Trophoblast cell (in vitro differentiated cells and primary cell): ENCODE data around the gene TBCA.

Experiments used
- DNase-seq, 2 donors: peaks; one replicate each; pipeline ENCODE4 v3.0.0-alpha.2; 2016
- H2AFZ ChIP-seq: 2 replicates; pipeline ENCODE4 v1.6.1; 2013; ENCODE audit warnings: low read length, moderate library complexity, mild to moderate bottlenecking; ENCODE audit not compliant: insufficient read depth, poor library complexity
- H2AK5ac ChIP-seq: 2 replicates; pipeline ENCODE4 v1.6.1; 2013; ENCODE audit warnings: mild to moderate bottlenecking, low read length
- H2BK120ac ChIP-seq: 2 replicates; pipeline ENCODE4 v1.6.1; 2013; ENCODE audit warnings: low read length, mild to moderate bottlenecking, moderate library complexity; ENCODE audit not compliant: insufficient read depth, poor library complexity
- H2BK12ac ChIP-seq: 2 replicates; pipeline ENCODE4 v1.6.1; 2013; ENCODE audit warnings: mild to moderate bottlenecking, low read length, moderate library complexity
- H2BK5ac ChIP-seq: 2 replicates; pipeline ENCODE4 v1.6.1; 2013; ENCODE audit warnings: low read length, low read depth, moderate library complexity, mild to moderate bottlenecking; ENCODE audit not compliant: poor library complexity
- H3K14ac ChIP-seq: 2 replicates; pipeline ENCODE4 v1.6.1; 2013; ENCODE audit warnings: mild to moderate bottlenecking, low read length
- H3K18ac ChIP-seq: 2 replicates; pipeline ENCODE4 v1.6.1; 2013; ENCODE audit warnings: mild to moderate bottlenecking, low read length
- H3K23ac ChIP-seq: 2 replicates; pipeline ENCODE4 v1.6.1; 2013; ENCODE audit warnings: low read length
- H3K27ac ChIP-seq: 2 replicates; pipeline ENCODE4 v1.5.1; 2013; ENCODE audit warnings: low read depth, mild to moderate bottlenecking, inconsistent platforms, low read length, moderate library complexity
- H3K27me3 ChIP-seq: 2 replicates; pipeline ENCODE4 v1.6.1; 2013; ENCODE audit warnings: inconsistent platforms, mild to moderate bottlenecking, low read length, moderate library complexity; ENCODE audit not compliant: insufficient read depth
- H3K36me3 ChIP-seq, 2 experiments: 1 replicate in 1 of 2; 2 replicates in 1 of 2; pipeline ENCODE4 v1.6.1; 2013; ENCODE audit warnings: low read length in 2 of 2, mild to moderate bottlenecking in 2 of 2, moderate library complexity in 1 of 2; ENCODE audit not compliant: insufficient read depth in 2 of 2, control insufficient read depth in 1 of 2
- H3K4ac ChIP-seq: 2 replicates; pipeline ENCODE4 v1.6.1; 2013; ENCODE audit warnings: low read depth, mild to moderate bottlenecking, low read length, moderate library complexity
- H3K4me1 ChIP-seq, 2 experiments: 1 replicate in 1 of 2; 2 replicates in 1 of 2; pipeline ENCODE4 v1.6.1; 2013; ENCODE audit warnings: low read length in 2 of 2, mild to moderate bottlenecking in 2 of 2, moderate library complexity in 1 of 2; ENCODE audit not compliant: insufficient read depth in 2 of 2, control insufficient read depth in 1 of 2
- H3K4me2 ChIP-seq: 2 replicates; pipeline ENCODE4 v1.6.1; 2013; ENCODE audit warnings: inconsistent platforms, mild to moderate bottlenecking, low read length, moderate library complexity
- H3K4me3 ChIP-seq: 2 replicates; pipeline ENCODE4 v1.5.1; 2013; ENCODE audit warnings: mild to moderate bottlenecking, low read depth, low read length, inconsistent platforms
- H3K79me1 ChIP-seq: one replicate; pipeline ENCODE4 v1.6.1; 2013; ENCODE audit warnings: low read length
- H3K79me2 ChIP-seq: 2 replicates; pipeline ENCODE4 v1.6.1; 2013; ENCODE audit warnings: low read length, mild to moderate bottlenecking; ENCODE audit not compliant: control insufficient read depth, insufficient read depth, poor library complexity
- H3K9ac ChIP-seq: 2 replicates; pipeline ENCODE4 v1.6.1; 2013; ENCODE audit warnings: mild to moderate bottlenecking, low read length
- H3K9me3 ChIP-seq: 2 replicates; pipeline ENCODE4 v1.6.1; 2013; ENCODE audit warnings: low read depth, mild to moderate bottlenecking, control low read depth, inconsistent platforms, low read length; ENCODE audit not compliant: insufficient read depth
- H4K12ac ChIP-seq: 2 replicates; pipeline ENCODE4 v1.6.1; 2013; ENCODE audit warnings: low read depth, mild to moderate bottlenecking, low read length, moderate library complexity
- H4K8ac ChIP-seq: 2 replicates; pipeline ENCODE4 v1.6.1; 2013; ENCODE audit warnings: low read depth, mild to moderate bottlenecking, low read length, moderate library complexity
- H4K91ac ChIP-seq: one replicate; pipeline ENCODE4 v1.6.1; 2013; ENCODE audit warnings: low read depth, mild to moderate bottlenecking, low read length, moderate library complexity
- WGBS: extraction: QIAGEN DNeasy Blood & Tissue Kit; methylation state at CpG from one replicate; pipeline ENCODE4 v1.1.7; 2013; ENCODE audit warnings: missing lambda C conversion rate; ENCODE audit not compliant: insufficient read length, insufficient coverage; ENCODE audit errors: extremely low coverage; 5-methylcytosine and 5-hydroxymethylcytosine counted together

Gene TBCA

GRCh38 chr5:77718934-77719610, 57.1 kb downstream of the TBCA start:
- Histone ChIP-seq H4K12ac (no peak overlapping the region), H3K27ac (no peak overlapping the region), H3K9ac (no peak overlapping the region), H3K9me3 (no peaks in the 10 kb centered on the region), H3K4ac (peak overlapping the region; percentile 40), H2BK12ac (no peak overlapping the region), H3K79me2 (peaks cover 2% of the 10 kb centered on the region), H3K4me2 (no peak overlapping the region), H3K18ac (no peak overlapping the region), H2BK120ac (no peak overlapping the region), H3K14ac (no peak overlapping the region), H3K4me3 (no peak overlapping the region), H3K4me1 (no peaks in the 10 kb centered on the region), H3K36me3 (no peaks in the 10 kb centered on the region), H2AK5ac (no peak overlapping the region), H3K23ac (no peak overlapping the region), H4K8ac (no peak overlapping the region), H2BK5ac (no peak overlapping the region), H2AFZ (no peak overlapping the region), H4K91ac (no peak overlapping the region), H3K27me3 (no peaks in the 10 kb centered on the region), H3K79me1 (no peaks in the 10 kb centered on the region)
- DNase-seq: no peak
- WGBS: no CpG with 5 or more reads among the region's 6 CpGs

DNA sequence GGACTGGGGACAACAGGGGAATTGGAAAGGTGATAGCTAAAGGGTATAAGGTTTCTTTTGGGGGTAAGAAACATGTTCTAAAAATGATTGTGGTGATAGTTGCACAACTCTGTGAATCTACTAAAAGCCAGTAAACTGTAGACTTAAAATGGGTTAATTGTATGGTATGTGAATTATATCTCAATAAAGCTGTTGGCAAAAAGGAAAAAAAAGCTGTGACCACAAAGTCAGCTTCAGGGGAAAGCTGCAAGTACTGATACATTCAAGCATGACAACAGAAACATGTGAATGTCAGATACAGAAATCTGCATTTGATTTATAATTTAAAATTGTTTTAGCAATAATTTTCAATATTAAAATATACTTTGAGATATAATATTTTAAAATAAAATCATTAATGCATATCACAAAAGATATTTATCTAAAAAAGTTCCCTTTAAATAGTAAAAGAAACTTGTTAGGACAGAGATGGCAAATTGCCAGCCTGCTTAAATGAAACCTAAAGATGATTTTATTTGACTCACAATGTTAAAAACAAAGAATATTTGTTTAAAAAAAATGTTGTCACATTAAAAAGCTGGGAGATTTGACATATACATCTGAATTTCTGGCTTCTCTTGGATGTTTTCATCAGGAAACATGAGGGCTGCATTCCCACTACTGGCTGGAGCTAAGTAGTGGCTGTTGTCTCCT, 66.0 kb downstream of the TBCA start:
- no peak overlapping the region for H3K9ac ChIP-seq
- H2AFZ ChIP-seq: no peak overlapping the region
- no peak overlapping the region for H4K8ac ChIP-seq
- H3K79me1 ChIP-seq: no peaks in the 10 kb centered on the region
- no peaks in the 10 kb centered on the region for H3K4me1 ChIP-seq
- no peak overlapping the region for H3K4me3 ChIP-seq
- no peaks in the 10 kb centered on the region for H3K79me2 ChIP-seq
- no peak overlapping the region for H2BK5ac ChIP-seq
- H4K91ac ChIP-seq: no peak overlapping the region
- no peak overlapping the region for H2AK5ac ChIP-seq
- no peak overlapping the region for H3K4me2 ChIP-seq
- H3K14ac ChIP-seq: no peak overlapping the region
- no peaks in the 10 kb centered on the region for H3K9me3 ChIP-seq
- H3K18ac ChIP-seq: no peak overlapping the region
- DNase-seq: no peak
- no peak overlapping the region for H2BK120ac ChIP-seq
- H3K27me3 ChIP-seq: no peaks in the 10 kb centered on the region
- peaks cover 9 to 14% of the 10 kb centered on the region in 2 experiments for H3K36me3 ChIP-seq
- no peak overlapping the region for H3K4ac ChIP-seq
- no peak overlapping the region for H4K12ac ChIP-seq
- no peak overlapping the region for H2BK12ac ChIP-seq
- no peak overlapping the region for H3K27ac ChIP-seq
- H3K23ac ChIP-seq: no peak overlapping the region

DNA sequence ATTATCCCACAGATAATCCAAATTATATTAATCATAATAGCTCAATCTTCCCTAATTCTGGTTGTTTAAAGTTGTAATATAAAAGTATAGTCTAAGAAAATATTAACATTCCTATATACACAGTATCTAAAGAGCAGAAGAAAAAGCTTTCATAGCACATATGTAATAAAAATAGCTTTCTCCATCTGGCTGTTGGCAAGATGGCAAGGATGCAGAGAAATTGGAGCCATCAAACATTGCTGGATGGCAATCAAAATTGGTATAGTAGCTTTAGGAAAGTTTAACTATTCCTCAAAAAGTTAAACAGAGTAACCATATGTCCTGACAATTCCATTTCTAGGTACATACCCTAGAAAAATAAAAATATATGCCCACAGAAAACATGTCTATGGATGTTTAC, 66.8 kb downstream of the TBCA start:
- H3K9ac ChIP-seq: no peak overlapping the region
- no peak overlapping the region for H2BK12ac ChIP-seq
- no peak for DNase-seq
- no peak overlapping the region for H3K14ac ChIP-seq
- H3K79me2 ChIP-seq: no peaks in the 10 kb centered on the region
- no peak overlapping the region for H2AFZ ChIP-seq
- H3K9me3 ChIP-seq: no peaks in the 10 kb centered on the region
- H4K8ac ChIP-seq: no peak overlapping the region
- H2BK5ac ChIP-seq: no peak overlapping the region
- no peak overlapping the region for H3K4ac ChIP-seq
- H4K91ac ChIP-seq: no peak overlapping the region
- H2BK120ac ChIP-seq: no peak overlapping the region
- no peak overlapping the region for H2AK5ac ChIP-seq
- no peak overlapping the region for H3K27ac ChIP-seq
- no peaks in the 10 kb centered on the region for H3K4me1 ChIP-seq
- H3K23ac ChIP-seq: no peak overlapping the region
- H3K27me3 ChIP-seq: no peaks in the 10 kb centered on the region
- H3K18ac ChIP-seq: no peak overlapping the region
- H3K4me3 ChIP-seq: no peak overlapping the region
- H4K12ac ChIP-seq: no peak overlapping the region
- H3K4me2 ChIP-seq: no peak overlapping the region
- H3K79me1 ChIP-seq: no peaks in the 10 kb centered on the region
- peaks cover 9 to 14% of the 10 kb centered on the region in 2 experiments for H3K36me3 ChIP-seq

- Histone ChIP-seq H4K12ac (no peak overlapping the region), H3K4me1 (no peaks in the 10 kb centered on the region), H2AFZ (no peak overlapping the region), H4K8ac (no peak overlapping the region), H3K9me3 (no peaks in the 10 kb centered on the region), H3K4ac (no peak overlapping the region), H3K27ac (no peak overlapping the region), H3K14ac (no peak overlapping the region), H2BK120ac (no peak overlapping the region), H2BK5ac (no peak overlapping the region), H3K27me3 (no peaks in the 10 kb centered on the region), H3K4me2 (no peak overlapping the region), H3K79me2 (no peaks in the 10 kb centered on the region), H3K79me1 (no peaks in the 10 kb centered on the region), H3K36me3 (peaks cover 14 to 16% of the 10 kb centered on the region in 2 experiments), H3K18ac (no peak overlapping the region), H2BK12ac (no peak overlapping the region), H3K9ac (no peak overlapping the region), H4K91ac (no peak overlapping the region), H3K23ac (no peak overlapping the region), H3K4me3 (no peak overlapping the region), H2AK5ac (no peak overlapping the region)
- WGBS: no CpG with 5 or more reads among the region's 2 CpGs
- DNase-seq: no peak
Observed at GRCh38 chr5:77707791-77708190, 68.3 kb downstream of the TBCA start.
